HCT116 (cell line): Measurements from ENCODE around the gene EMILIN2. TPM values are rescaled to one million over a fixed set of nuclear protein-coding genes. Genes with fewer than 3 reads are reported as not detected.

Experiments used
- ATAC-seq: fragments of 200-7000 bp; cut with Tn5 transposase; 2 replicates; pipeline ENCODE4 v1.9.1; 2020; ENCODE audit warnings: mild to moderate bottlenecking, moderate library complexity
- BruUV-seq: library from RNA; stranded (reverse); fragments of 400-500 nt; replicated peaks from 2 replicates; lab custom pipeline; 2021; lab: Mats Ljungman, UMichigan
- CTCF ChIA-PET: fragments of 300-600 bp; sonication (Branson Sonifier 250); formaldehyde crosslinking; loops from one replicate; lab custom pipeline; 2021; ENCODE audit warnings: antibody characterized with exemption; lab: Charles Lee
- POLR2A ChIA-PET: fragments of 300-600, 350-600 bp; sonication (Branson Sonifier 250); formaldehyde crosslinking; loops from one replicate; lab custom pipeline; 2021; ENCODE audit warnings: antibody characterized with exemption; lab: Charles Lee
- RAD21 ChIA-PET, 2 experiments: fragments of 300-600 bp; sonication (Branson Sonifier 250); formaldehyde crosslinking; loops; one replicate each; lab custom pipeline; 2023; ENCODE audit warnings: low total read pairs in 2 of 2; ENCODE audit not compliant: uncharacterized antibody in 2 of 2, unreplicated experiment in 2 of 2, low non-redundant PET in 1 of 2; lab: Charles Lee
- DNase-seq: peaks from one replicate; pipeline ENCODE4 v3.0.0-alpha.2; 2010; ENCODE audit warnings: low read depth, low spot score
- H2AFZ ChIP-seq: fragments of 200-600 bp; shearing (Covaris generic), sonication (generic); 2 replicates; pipeline ENCODE4 v1.6.1; 2017; ENCODE audit warnings: low read depth, mixed run types, mixed read lengths, antibody characterized with exemption, low read length; ENCODE audit not compliant: poor library complexity, severe bottlenecking
- H3K27ac ChIP-seq: 2 replicates; pipeline ENCODE4 v1.5.1; 2012; ENCODE audit warnings: low read depth, low read length
- H3K27me3 ChIP-seq: fragments of 200-600 bp; sonication (generic); 2 replicates; pipeline ENCODE4 v1.6.1; 2016; ENCODE audit warnings: mixed run types, low read length, mixed read lengths; ENCODE audit not compliant: insufficient read depth
- H3K36me3 ChIP-seq, 2 experiments: fragments of 200-500 bp in 1 of 2; fragments of 200-600 bp in 1 of 2; sonication (Bioruptor generic) in 1 of 2; sonication (generic) in 1 of 2; 2 replicates each; pipeline versions ENCODE4 v1.5.1 to v1.6.1; 2014 to 2016; ENCODE audit warnings: low read length in 2 of 2, inconsistent platforms in 1 of 2, mixed read lengths in 1 of 2, mixed run types in 1 of 2; ENCODE audit not compliant: insufficient read depth in 2 of 2, control insufficient read depth in 1 of 2
- H3K4me1 ChIP-seq, 2 experiments: fragments of 200-600 bp in 1 of 2; sonication (generic) in 1 of 2; 2 replicates each; pipeline versions ENCODE4 v1.5.1 to v1.6.1; 2012 to 2017; ENCODE audit warnings: low read length in 2 of 2, inconsistent platforms in 1 of 2, mild to moderate bottlenecking in 1 of 2, mixed read lengths in 1 of 2, mixed run types in 1 of 2, moderate library complexity in 1 of 2; ENCODE audit not compliant: insufficient read depth in 2 of 2, control insufficient read depth in 1 of 2
- H3K4me2 ChIP-seq: fragments of 200-600 bp; sonication (generic); 2 replicates; pipeline ENCODE4 v1.6.1; 2017; ENCODE audit warnings: mixed run types, low read length, mixed read lengths
- H3K4me3 ChIP-seq, 2 experiments: fragments of 200-600 bp in 1 of 2; sonication (generic) in 1 of 2; replicated peaks in 1 of 2; 2 replicates each; pipeline ENCODE4 v1.5.1; 2011 to 2016; ENCODE audit warnings: low read length in 2 of 2, control low read depth in 1 of 2, low read depth in 1 of 2, mild to moderate bottlenecking in 1 of 2, mixed read lengths in 1 of 2, mixed run types in 1 of 2
- H3K79me2 ChIP-seq: fragments of 200-600 bp; sonication (generic); 2 replicates; pipeline ENCODE4 v1.6.1; 2017; ENCODE audit warnings: mild to moderate bottlenecking, mixed run types, low read length, moderate library complexity, mixed read lengths; ENCODE audit not compliant: insufficient read depth
- H3K9ac ChIP-seq: fragments of 200-600 bp; sonication (generic); 2 replicates; pipeline ENCODE4 v1.6.1; 2016; ENCODE audit warnings: low read length, mixed read lengths
- H3K9me2 ChIP-seq: fragments of 200-600 bp; sonication (generic), shearing (Covaris generic); 2 replicates; pipeline ENCODE4 v1.6.1; 2017; ENCODE audit warnings: mixed run types, mild to moderate bottlenecking, moderate library complexity; ENCODE audit not compliant: insufficient read depth
- H3K9me3 ChIP-seq, 2 experiments: fragments of 200-500 bp in 1 of 2; fragments of 200-600 bp in 1 of 2; sonication (Bioruptor generic) in 1 of 2; sonication (generic) in 1 of 2; 2 replicates each; pipeline ENCODE4 v1.6.1; 2014 to 2017; ENCODE audit warnings: low read length in 2 of 2, mixed read lengths in 2 of 2, inconsistent platforms in 1 of 2, low read depth in 1 of 2, mild to moderate bottlenecking in 1 of 2, mixed run types in 1 of 2, moderate library complexity in 1 of 2; ENCODE audit not compliant: control insufficient read depth in 1 of 2, insufficient read depth in 1 of 2
- H4K20me1 ChIP-seq: fragments of 200-600 bp; sonication (generic), shearing (Covaris generic); 2 replicates; pipeline ENCODE4 v1.6.1; 2017; ENCODE audit warnings: mixed run types, mild to moderate bottlenecking, moderate library complexity; ENCODE audit not compliant: insufficient read depth
- ATF3 ChIP-seq: IDR thresholded peaks from 2 replicates; pipeline ENCODE4 v1.6.1; 2012
- CBX3 ChIP-seq: IDR thresholded peaks from 2 replicates; pipeline ENCODE4 v1.6.1; 2012; ENCODE audit warnings: low read depth
- CEBPB ChIP-seq: IDR thresholded peaks from 2 replicates; pipeline ENCODE4 v1.6.1; 2012; ENCODE audit warnings: low read depth
- CTCF ChIP-seq, 3 experiments: fragments of 200-600 bp in 1 of 3; sonication (generic) in 1 of 3; IDR thresholded peaks in 2 of 3; conservative IDR thresholded peaks in 1 of 3; 2 replicates each; pipeline ENCODE4 v1.5.1; 2012 to 2017; ENCODE audit warnings: low read depth in 2 of 3, low read length in 2 of 3, antibody characterized with exemption in 1 of 3, borderline replicate concordance in 1 of 3, control low read depth in 1 of 3, mild to moderate bottlenecking in 1 of 3, mixed read lengths in 1 of 3, mixed run types in 1 of 3, moderate library complexity in 1 of 3; ENCODE audit not compliant: insufficient read depth in 1 of 3
- EGR1 ChIP-seq: IDR thresholded peaks from 2 replicates; pipeline ENCODE4 v1.6.1; 2012; ENCODE audit warnings: low read depth
- ELF1 ChIP-seq: IDR thresholded peaks from 2 replicates; pipeline ENCODE4 v1.6.1; 2012; ENCODE audit warnings: low read depth, borderline replicate concordance
- EZH2 ChIP-seq: fragments of 200-600 bp; sonication (generic); IDR thresholded peaks from 2 replicates; pipeline ENCODE4 v1.6.1; 2017; ENCODE audit warnings: antibody characterized with exemption, mixed run types
- FOSL1 ChIP-seq: IDR thresholded peaks from 2 replicates; pipeline ENCODE4 v1.6.1; 2012; ENCODE audit warnings: low read depth
- JUND ChIP-seq: IDR thresholded peaks from 2 replicates; pipeline ENCODE4 v1.6.1; 2012
- MAX ChIP-seq: IDR thresholded peaks from 2 replicates; pipeline ENCODE4 v1.6.1; 2012
- POLR2A ChIP-seq: IDR thresholded peaks from 2 replicates; pipeline ENCODE4 v1.7.0; 2011; ENCODE audit warnings: borderline replicate concordance; ENCODE audit not compliant: insufficient read depth, insufficient read length; ENCODE audit errors: extremely low read depth
- POLR2AphosphoS5 ChIP-seq: IDR thresholded peaks from 2 replicates; pipeline ENCODE4 v1.6.1; 2011; ENCODE audit warnings: mild to moderate bottlenecking, low read depth, low read length, moderate library complexity
- RAD21 ChIP-seq: IDR thresholded peaks from 2 replicates; pipeline ENCODE4 v1.6.1; 2012; ENCODE audit warnings: low read depth, mild to moderate bottlenecking
- REST ChIP-seq: IDR thresholded peaks from 2 replicates; pipeline ENCODE4 v1.6.1; 2012; ENCODE audit warnings: low read depth
- SP1 ChIP-seq: IDR thresholded peaks from 2 replicates; pipeline ENCODE4 v1.6.1; 2012; ENCODE audit warnings: low read depth
- YY1 ChIP-seq: IDR thresholded peaks from 2 replicates; pipeline ENCODE4 v1.6.1; 2011; ENCODE audit warnings: low read length, low read depth, moderate library complexity, mild to moderate bottlenecking; ENCODE audit not compliant: insufficient replicate concordance; ENCODE audit errors: extremely low read depth
- ZBTB33 ChIP-seq: IDR thresholded peaks from 2 replicates; pipeline ENCODE4 v1.6.1; 2011; ENCODE audit warnings: mild to moderate bottlenecking, low read length, moderate library complexity; ENCODE audit not compliant: insufficient replicate concordance; ENCODE audit errors: extremely low read depth
- ZFX ChIP-seq: fragments of 450-650 bp; IDR thresholded peaks from 2 replicates; pipeline ENCODE4 v1.6.1; 2017
- ZNF274 ChIP-seq: fragments of 200-500 bp; sonication (Bioruptor generic); IDR thresholded peaks from 2 replicates; pipeline ENCODE4 v1.6.1; 2014; ENCODE audit warnings: mild to moderate bottlenecking, low read depth, low read length, inconsistent platforms
- intact Hi-C: fragments of 100-400 bp; cut with micrococcal nuclease; formaldehyde crosslinking; loops from 2 replicates; pipeline ENCODE4 v1.10.0; 2022
- total RNA-seq: library from RNA; stranded (reverse); gene quantifications from one replicate; pipeline ENCODE4 v1.2.1, GENCODE V29; 2021; ENCODE audit not compliant: unreplicated experiment

Gene EMILIN2
- total RNA-seq, 1 experiment from 2014 or later: 23.4 TPM

GRCh38 chr18:2924920-2925319, 78.1 kb downstream of the EMILIN2 start:
- DNase-seq: no peak
- H3K27me3 ChIP-seq: no peaks in the 10 kb centered on the region
- RAD21 ChIA-PET: no interaction called here

More at GRCh38 chr18:2924920-2925319, 78.1 kb downstream of the EMILIN2 start:
- Histone ChIP-seq H3K9me2 (no peaks in the 10 kb centered on the region), H3K4me1 (no peaks in the 10 kb centered on the region), H3K36me3 (peaks cover 5 to 16% of the 10 kb centered on the region in 2 experiments; a peak in 1 of 4 replicates), H4K20me1 (no peaks in the 10 kb centered on the region), H3K79me2 (no peaks in the 10 kb centered on the region)
- intact Hi-C loops: no loop called here
- TF ChIP-seq FOSL1: no peak
- no peak for TF ChIP-seq CBX3
- no peak for TF ChIP-seq ELF1
- TF ChIP-seq REST: no peak
- TF ChIP-seq JUND: no peak
- no peak for TF ChIP-seq CEBPB
- TF ChIP-seq POLR2AphosphoS5: no peak
- TF ChIP-seq POLR2A: no peak
- no peak for TF ChIP-seq EGR1
- no peak for TF ChIP-seq YY1
- TF ChIP-seq EZH2: no peak
- no peak for TF ChIP-seq MAX
- no peak for TF ChIP-seq SP1
- no peak for TF ChIP-seq ZBTB33
- TF ChIP-seq CTCF (IDR thresholded peaks at IDR 0.05 in 2 of 3, conservative IDR thresholded peaks at IDR 0.05 in 1 of 3; ENCODE audit: borderline replicate concordance in 1 of 3, insufficient read depth in 1 of 3, low read depth in 2 of 3, low read length in 2 of 3): no peak
- no peak for TF ChIP-seq ZNF274
- no peak for TF ChIP-seq ZFX
- no peak for TF ChIP-seq RAD21
- TF ChIP-seq ATF3: no peak
- TF ChIP-seq, all 23 proteins: peak for 0
- ChIA-PET CTCF (interaction anchor here (1.6 kb wide), 1 partner anchor 10 kb away, joined by 4 read pairs; no protein-coding TSS in a partner anchor), POLR2A (no interaction called here)
- Histone ChIP-seq H3K9ac (no peak overlapping the region), H3K9me3 (no peaks in the 10 kb centered on the region), H2AFZ (no peak overlapping the region), H3K27ac (no peak overlapping the region), H3K4me3 (no peak overlapping the region), H3K4me2 (no peak overlapping the region)
- ATAC-seq: no peak
- BruUV-seq: no TSS peak
